ENCODE measurements around the gene EHD1.
"Not testable (repeated sequence)": the region's sequence is repeated elsewhere in the genome, so short reads cannot be mapped to it uniquely, and the experiment has no call there.

The EHD1 gene

DNA sequence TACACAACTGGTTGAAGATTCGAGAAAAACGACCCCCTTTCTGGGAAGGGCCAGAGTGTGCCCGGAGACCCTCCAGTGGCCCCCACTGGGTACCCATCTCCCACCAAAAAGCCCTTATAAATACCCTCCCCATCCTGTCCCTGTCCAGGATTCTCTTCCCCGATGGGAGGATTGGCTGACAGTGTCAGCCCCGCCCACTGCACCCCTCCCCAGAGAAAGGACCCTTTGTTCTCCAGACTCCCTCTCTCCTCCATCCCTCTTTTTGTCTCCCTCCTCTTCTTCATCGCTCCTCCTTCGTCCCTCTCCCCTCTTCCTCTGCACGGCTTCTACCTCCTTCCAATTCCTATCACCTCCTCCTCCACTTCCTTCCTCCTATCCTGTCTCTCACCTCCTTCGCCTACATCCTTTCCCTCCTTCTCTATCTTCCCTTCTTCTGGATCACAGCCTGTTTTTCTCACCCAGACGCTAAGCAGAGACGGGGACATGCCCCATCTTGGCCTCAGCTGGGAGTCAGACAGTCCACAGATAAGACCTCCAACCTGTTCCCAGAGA lies 54.8 kb downstream of the EHD1 start:
- no peak for FAIRE-seq

- no peak for FAIRE-seq
Measured at GRCh38 chr11:64817476-64817875, 60.9 kb downstream of the EHD1 start.

GRCh38 chr11:64815433-64815832 lies 63.0 kb downstream of the EHD1 start:
- FAIRE-seq: not testable (repeated sequence)

- FAIRE-seq: no peak
Measured at GRCh38 chr11:64814712-64815187, 63.7 kb downstream of the EHD1 start.

GRCh38 chr11:64813826-64814225 lies 64.6 kb downstream of the EHD1 start:
- FAIRE-seq: no peak

- FAIRE-seq: no peak
Measured at GRCh38 chr11:64810891-64811272, 67.5 kb downstream of the EHD1 start.

- FAIRE-seq: no peak
Measured at GRCh38 chr11:64810271-64810890, 68.0 kb downstream of the EHD1 start, which contains the start of gene MEN1. TSS of gene MEN1 (minus strand) at chr11:64810551. CDS start at chr11:64810109, 442 bp downstream.

DNA sequence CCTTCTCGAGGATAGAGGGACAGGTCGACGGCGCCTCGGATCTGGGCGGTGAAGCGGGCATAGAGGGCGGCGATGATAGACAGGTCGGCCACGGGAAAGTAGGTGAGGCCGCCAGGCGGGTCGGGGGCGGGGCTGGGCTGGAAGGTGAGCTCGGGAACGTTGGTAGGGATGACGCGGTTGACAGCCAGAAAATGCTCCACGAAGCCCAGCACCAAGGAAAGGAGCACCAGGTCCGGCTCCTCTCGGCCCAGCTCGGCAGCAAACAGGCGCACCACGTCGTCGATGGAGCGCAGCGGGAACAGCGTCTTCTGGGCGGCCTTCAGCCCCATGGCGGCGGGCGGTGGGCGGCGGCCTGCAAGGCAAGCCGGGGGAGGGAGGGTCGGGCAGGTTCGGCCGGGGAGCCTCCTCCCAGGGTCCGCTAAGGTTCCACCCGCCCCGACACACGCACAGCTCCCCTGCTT lies 68.6 kb downstream of the EHD1 start:
- FAIRE-seq: no peak

- FAIRE-seq: no peak
Measured at GRCh38 chr11:64805481-64805880, 72.9 kb downstream of the EHD1 start.

DNA sequence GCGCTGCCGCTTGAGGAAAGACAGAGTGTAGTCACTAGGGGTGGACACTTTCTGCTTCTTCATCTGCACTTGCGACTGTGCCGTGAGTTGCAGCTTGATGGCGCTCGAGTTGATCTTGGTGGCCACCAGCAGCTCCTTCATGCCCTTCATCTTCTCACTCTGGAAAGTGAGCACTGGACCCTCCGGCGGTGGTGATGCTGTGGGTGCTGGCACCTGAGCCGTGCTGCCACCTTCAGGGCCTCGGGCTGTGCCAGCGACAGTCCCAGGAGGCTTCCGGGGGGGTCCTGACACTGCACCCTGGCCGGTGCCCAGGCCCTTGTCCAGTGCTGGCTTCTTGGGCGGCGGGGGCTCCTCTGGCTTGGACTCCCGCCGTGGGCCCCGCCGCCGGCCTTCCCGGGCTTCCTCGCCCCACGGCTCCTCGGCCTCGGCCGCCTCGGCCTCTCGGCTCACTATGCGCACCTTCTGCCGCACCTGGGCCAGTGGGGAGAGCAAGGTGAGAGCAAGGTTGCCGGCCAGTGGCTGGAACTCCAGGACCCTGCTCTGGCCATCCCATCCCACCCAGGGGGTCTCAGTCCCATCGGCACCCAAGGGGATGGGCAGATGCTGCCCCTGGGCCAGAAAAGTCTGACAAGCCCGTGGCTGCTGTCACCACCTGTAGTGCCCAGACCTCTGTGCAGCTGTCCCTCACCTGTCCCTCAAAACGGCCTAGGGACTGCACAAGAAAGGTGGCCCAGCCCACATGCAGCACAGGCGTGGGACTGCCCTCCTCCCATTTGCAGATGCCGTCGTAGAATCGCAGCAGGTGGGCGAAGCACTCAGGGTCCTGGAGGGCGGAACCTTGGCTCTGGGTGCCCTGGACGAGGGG lies 73.8 kb downstream of the EHD1 start:
- FAIRE-seq: no peak

DNA sequence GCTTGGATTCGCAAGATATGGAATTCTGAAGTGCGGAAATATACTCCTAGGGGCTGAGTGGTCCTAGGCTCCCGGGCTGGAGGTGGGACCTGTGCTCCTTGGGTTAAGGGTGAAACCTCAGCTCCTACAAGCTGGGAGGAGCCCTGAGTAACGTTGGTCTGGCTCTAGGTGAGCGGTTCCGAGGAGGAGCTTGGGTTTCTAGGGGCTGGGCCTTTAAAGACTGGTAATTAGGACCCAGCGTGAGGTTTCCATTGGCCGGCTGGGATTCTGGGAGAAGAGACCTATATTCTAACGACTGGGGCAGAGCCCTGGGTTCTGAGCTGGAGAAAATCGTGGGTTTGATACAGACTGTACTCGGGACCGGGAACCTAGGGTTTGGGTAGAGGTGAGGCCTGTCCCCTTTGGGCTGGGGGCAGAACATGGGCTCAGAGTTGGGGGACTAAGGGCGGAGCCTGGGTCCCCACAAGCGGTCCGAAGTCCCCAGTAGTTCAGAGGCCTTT lies 74.5 kb downstream of the EHD1 start:
- FAIRE-seq: no peak

GRCh38 chr11:64803158-64803845 lies 75.1 kb downstream of the EHD1 start, which contains the start of gene MAP4K2:
TSS of gene MAP4K2 (minus strand) at chr11:64803214. CDS start at chr11:64803149, 65 bp downstream.
- FAIRE-seq: no peak

GRCh38 chr11:64802370-64803157 lies 75.9 kb downstream of the EHD1 start:
- FAIRE-seq: no peak

All from islet of Langerhans (tissue), 1 donor.